Medulla oblongata (tissue), 1 donor: ENCODE measurements around the gene MEGF11.

Experiments used
- DNase-seq: peaks from one replicate; pipeline ENCODE4 v3.0.0-alpha.2; 2015; ENCODE audit errors: extremely low spot score

The MEGF11 gene

DNA sequence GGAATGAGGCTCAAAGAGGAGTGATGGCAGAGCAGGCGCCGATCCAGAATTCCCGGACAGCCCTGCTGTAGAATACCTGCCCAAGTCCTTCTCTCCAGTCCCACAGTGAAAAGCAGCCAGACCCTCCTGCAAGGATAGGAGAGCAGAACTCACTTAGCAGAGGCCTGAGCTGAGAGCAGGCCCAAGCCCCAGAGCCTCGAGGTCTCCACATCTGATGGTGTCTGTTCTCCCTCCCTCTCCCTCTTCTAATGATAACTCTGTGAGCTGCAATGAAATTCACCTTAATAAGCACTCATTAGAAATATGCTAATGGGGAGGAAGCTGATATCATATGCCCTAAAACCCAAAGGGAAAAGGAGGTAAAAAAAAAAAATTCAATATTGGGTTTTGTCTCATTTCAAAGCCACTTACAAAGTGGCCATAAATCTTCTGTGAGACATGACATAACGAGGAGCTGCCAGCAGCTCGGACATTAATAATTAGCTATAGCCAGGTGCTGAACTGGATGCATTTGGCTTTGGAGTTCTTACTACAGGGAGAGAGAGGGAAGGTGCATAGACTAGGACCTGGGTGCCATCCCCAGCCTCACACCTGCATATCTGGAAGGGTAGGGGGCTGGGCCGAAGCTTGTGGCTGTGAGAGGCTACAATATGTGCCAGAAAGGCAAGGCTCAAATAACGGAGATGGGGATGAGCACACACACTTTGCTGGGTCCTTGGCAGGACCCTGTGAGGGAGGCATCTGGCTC lies 108.4 kb downstream of the MEGF11 start:
- no peak for DNase-seq

DNA sequence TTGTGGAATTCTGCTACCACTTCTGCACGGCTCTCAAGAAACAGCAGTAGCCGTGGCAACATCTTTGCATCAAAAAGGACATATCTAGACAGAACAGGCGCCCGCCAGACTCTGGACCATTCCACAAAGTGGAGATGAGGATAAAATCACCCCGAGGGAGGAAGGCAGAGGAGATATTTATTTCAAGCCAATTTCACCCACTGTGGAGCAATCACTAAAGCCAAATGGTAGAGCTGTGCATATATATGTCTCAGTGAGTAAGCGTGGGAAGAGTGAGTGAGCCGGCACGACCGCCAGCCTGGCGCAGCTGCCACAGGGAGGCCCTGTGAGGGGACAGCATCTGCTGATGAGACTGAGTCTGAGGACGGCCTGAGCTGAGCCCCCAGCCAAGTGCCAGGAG lies 111.3 kb downstream of the MEGF11 start:
- DNase-seq = no peak

DNA sequence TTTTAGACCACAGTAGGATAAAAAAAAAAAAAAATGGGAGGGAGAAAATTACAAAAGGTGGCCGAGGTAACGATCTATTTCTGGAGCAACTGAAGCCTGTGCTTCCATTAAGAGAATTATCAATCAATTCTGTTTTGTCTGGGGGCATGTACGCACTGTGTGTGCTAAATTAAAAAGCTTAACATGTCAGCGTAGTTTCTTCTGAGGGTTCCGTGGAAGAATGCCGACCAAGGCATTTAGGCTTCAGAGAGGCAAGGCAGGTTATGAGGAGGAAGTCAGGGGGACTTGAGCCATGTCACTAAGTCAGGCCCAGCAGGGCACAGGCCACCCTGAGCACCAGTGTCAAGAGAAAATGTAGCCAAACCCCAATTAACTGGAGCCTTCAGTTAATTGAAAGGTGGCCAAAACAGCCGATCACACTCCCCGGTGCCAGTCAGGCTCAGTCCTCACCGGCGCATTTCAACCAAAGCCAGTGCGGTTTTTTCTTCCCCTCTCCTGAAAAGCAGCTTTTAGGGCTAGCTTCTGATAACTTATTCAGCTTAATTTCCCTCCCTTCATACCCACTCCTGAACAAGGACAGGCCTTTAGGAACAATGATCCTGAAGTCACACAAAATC lies 113.9 kb downstream of the MEGF11 start:
- no peak for DNase-seq

DNA sequence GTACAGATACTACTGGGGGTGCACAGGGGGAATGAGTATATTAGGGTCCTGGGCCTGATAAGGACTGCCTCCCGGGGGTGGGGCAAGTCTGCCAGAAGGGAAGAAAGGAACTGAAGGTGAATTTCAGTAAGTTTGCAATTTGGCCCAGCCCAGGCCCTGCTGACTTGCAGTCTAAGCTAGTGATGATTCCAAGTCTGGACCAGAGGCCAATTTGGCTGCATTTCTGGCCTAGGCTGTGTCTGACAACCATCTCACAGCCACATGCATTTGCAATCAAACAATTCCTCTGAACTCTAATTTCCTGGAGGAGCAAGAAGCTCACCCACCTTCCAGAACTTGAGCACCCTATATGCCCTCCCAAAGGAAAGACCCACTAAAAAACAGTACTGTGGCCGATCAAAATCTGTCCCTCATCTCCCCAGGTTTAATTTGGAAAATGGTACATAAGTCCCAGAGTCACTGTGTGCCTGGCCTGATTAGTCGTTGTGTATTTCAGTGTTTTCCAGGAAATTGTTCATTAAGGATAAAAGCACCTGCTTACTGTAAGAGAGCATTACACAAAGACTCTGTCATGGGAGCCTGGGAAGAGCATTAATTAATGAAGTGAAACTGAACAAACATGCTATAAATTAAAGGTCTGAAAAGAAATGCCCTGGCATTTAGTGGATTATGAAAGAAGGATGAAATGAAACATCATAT lies 114.5 kb downstream of the MEGF11 start:
- DNase-seq = peak; percentile 20

GRCh38 chr15:66138096-66138783 lies 115.3 kb downstream of the MEGF11 start:
- no peak for DNase-seq

DNA sequence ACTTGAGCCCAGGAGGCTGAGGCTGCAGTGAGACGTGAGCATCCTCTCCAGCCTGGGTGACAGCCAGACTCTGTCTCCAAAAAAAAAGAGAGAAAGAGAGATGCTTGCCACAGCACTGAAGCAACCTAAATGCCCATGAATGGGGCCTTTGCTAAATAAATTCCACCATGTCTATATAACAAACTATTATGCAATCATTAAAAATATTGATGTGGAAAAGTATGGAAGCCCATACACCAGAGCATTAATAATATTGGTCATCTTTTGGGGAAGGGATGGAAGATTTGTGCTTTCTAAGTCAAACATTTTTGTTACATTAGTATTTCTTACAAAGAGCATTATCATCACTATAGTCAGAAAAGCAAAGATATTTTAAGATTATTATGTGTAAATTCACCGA lies 116.6 kb downstream of the MEGF11 start:
- no peak for DNase-seq

GRCh38 chr15:66135664-66136063 lies 117.9 kb downstream of the MEGF11 start:
- DNase-seq = no peak

GRCh38 chr15:66134284-66134683 lies 119.3 kb downstream of the MEGF11 start:
- no peak for DNase-seq

GRCh38 chr15:66133247-66133885 lies 120.2 kb downstream of the MEGF11 start:
- peak; percentile 75 for DNase-seq

- DNase-seq = peak; percentile 12
These were observed 121.2 kb downstream of the MEGF11 start for GRCh38 chr15:66132251-66132816.

DNA sequence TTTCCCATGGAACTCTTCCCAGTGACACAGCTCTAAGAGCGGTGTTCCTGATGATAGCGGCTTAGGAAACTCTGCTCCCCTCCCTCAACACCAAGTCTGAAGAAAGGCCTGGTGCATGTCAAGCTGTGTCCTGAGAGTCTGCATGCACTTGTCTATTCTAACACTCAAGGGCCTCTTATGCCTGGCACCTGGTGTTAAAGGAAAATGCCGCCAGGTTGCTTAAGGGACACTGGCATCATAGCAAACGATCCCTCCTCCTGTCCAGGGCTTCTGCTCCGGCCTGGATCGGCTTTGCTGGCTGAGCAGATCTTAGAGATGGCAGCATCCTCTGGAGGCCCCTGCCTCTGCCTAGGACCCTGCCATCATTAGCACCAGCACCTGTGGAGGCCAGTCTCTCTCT lies 121.7 kb downstream of the MEGF11 start:
- DNase-seq = no peak

- DNase-seq = no peak
These were observed 122.3 kb downstream of the MEGF11 start for GRCh38 chr15:66131200-66131599.

GRCh38 chr15:66130496-66131034 lies 123.0 kb downstream of the MEGF11 start:
- DNase-seq = no peak

GRCh38 chr15:66129586-66129985 lies 124.0 kb downstream of the MEGF11 start:
- DNase-seq = no peak

DNA sequence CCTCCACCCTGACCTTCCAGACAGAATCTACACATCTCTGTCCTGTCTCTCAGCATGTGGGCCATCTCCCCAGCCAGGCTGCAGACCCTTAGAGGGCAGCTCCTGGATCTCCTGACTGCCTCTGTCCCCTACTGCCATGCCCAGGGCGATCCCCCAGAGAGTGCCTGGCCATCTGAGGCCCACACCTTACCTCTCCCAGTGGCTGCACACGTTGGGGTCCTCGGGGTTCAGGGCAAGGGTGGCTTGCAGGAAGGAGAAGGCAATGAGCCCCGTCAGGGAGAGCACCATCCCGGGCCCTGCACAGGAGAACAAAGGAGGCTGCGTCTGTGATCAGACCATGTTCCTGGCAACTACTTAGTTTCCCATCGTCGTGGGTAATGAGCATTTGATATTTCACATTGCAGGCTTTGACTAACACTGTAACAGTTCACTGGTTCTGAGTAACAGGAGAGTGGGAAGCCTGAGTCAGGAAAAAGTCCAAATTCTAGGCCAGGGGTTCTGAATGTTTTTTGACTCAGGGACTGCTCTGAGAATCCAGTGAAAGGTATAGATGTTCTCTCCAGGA lies 125.4 kb downstream of the MEGF11 start:
- DNase-seq = no peak

DNA sequence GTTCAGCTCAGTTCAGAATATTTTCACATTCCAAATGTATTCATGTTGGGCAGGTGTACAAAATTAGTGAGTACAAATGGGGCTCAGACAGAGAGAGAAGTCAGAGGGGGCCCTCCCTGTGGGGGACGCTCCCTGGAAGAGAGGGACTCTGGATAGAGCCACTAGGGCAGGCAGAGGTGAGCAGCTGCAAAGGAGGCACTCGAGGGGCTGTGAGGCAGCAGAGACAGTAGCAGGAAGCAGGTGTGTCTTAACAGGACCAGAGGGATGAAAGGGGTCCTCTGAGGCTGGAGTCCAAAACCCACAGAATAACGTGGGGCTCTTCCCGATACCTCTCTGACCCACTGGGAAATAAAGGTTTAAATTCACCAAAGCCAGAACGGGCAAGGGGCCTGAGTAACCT lies 127.1 kb downstream of the MEGF11 start:
- DNase-seq = no peak

GRCh38 chr15:66126031-66126441 lies 127.5 kb downstream of the MEGF11 start:
- DNase-seq = no peak

DNA sequence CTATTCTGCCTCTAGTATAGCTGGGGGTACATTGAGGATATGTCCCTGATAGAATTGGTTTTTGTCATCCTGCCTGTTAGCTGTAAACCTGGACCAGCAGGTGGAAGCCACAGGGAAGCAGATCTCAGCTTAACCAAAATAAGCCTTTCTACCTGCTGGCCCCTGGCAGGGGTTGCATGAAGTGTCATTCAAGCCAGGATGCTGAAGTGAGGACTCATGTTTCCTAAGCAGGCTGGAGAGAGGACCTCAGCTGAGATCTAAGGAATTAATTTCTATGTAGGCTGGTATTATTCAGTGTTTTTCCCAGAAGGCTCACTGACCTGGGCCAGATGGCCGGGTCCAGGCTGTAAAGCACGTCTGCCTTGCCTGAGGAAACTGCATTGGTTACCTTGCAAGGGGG lies 128.9 kb downstream of the MEGF11 start:
- DNase-seq = no peak

DNA sequence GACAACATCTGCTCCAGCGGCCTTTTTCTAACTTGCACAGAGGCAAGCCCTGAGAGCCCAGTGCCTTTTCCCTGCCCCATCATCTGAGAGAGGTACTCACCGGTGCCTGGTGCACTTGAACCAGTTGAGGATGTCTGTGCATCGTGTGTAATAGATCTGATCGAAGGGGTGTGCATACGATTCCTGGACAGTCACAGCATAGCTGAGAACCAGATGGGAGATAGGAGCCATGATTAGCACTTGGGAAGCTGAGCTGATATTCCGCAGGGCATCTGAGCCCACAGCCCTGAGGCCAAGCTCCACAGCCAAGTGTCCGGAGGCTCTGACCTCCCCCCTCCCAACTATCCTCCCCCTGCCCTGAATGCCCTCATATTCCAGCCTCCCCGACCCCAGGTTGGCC lies 129.8 kb downstream of the MEGF11 start:
- no peak for DNase-seq

- no peak for DNase-seq
These were observed 133.1 kb downstream of the MEGF11 start for GRCh38 chr15:66120422-66120821.

- DNase-seq = no peak
These were observed 135.7 kb downstream of the MEGF11 start for GRCh38 chr15:66117841-66118240.
